NCI-H446 treated with DMSO at 0.1 percent for 48 hours (cell line): ENCODE data around the gene TRIP11.
"Not testable (repeated sequence)": the region's sequence is repeated elsewhere in the genome, so short reads cannot be mapped to it uniquely, and the experiment has no call there.

Experiments used
- DNase-seq: peaks from one replicate; lab custom pipeline; 2025; lab: John Stamatoyannopoulos, UW

TRIP11 gene

GRCh38 chr14:92039719-92040430, at the start of gene TRIP11:
Gene TRIP11, minus strand, starts transcription at chr14:92040059. Its CDS starts 374 bp downstream, at chr14:92039685.
- peak; percentile 86 for DNase-seq

GRCh38 chr14:92088494-92088893, 48.6 kb upstream of the TRIP11 start:
- DNase-seq, result no peak

- no peak for DNase-seq
Observed at GRCh38 chr14:92074555-92074954, 34.7 kb upstream of the TRIP11 start.

- no peak for DNase-seq
Observed at GRCh38 chr14:92058006-92058917, 18.4 kb upstream of the TRIP11 start.

GRCh38 chr14:92049781-92050180, 9.9 kb upstream of the TRIP11 start:
- no peak for DNase-seq

- DNase-seq, result not testable (repeated sequence)
Observed at GRCh38 chr14:92049221-92049620, 9.4 kb upstream of the TRIP11 start.

GRCh38 chr14:92045904-92046303, 6.0 kb upstream of the TRIP11 start:
- not testable (repeated sequence) for DNase-seq

GRCh38 chr14:92041766-92042165, 1.9 kb upstream of the TRIP11 start:
- DNase-seq, result not testable (repeated sequence)

GRCh38 chr14:92041203-92041602, 1.3 kb upstream of the TRIP11 start:
- no peak for DNase-seq

- no peak for DNase-seq
Observed at GRCh38 chr14:92040431-92041051, 682 bp upstream of the TRIP11 start.

- peak; percentile 51 for DNase-seq
Observed at GRCh38 chr14:92039063-92039718, 668 bp downstream of the TRIP11 start.

- no peak for DNase-seq
Observed at GRCh38 chr14:92037989-92038388, 1.9 kb downstream of the TRIP11 start.

GRCh38 chr14:92035890-92036289, 4.0 kb downstream of the TRIP11 start:
- no peak for DNase-seq

GRCh38 chr14:92033906-92034687, 5.8 kb downstream of the TRIP11 start:
- DNase-seq, result no peak

GRCh38 chr14:92033433-92033832, 6.4 kb downstream of the TRIP11 start:
- DNase-seq, result no peak

GRCh38 chr14:92026548-92027190, 13.2 kb downstream of the TRIP11 start:
- no peak for DNase-seq

GRCh38 chr14:92022036-92022435, 17.8 kb downstream of the TRIP11 start:
- DNase-seq, result no peak

- no peak for DNase-seq
Observed at GRCh38 chr14:92021523-92021922, 18.3 kb downstream of the TRIP11 start.

- no peak for DNase-seq
Observed at GRCh38 chr14:92014040-92014439, 25.8 kb downstream of the TRIP11 start.

- DNase-seq, result no peak
Observed at GRCh38 chr14:92012121-92012748, 27.6 kb downstream of the TRIP11 start.
